Measurements from ENCODE around the gene MBD6.

GRCh38 chr12:57511161-57511560, 11.5 kb upstream of the MBD6 start:
- TF ChIP-seq CTCF (IDR thresholded peaks at IDR 0.05): no peak
- no peak for TF ChIP-seq POLR2A (IDR thresholded peaks at IDR 0.05)
- TF ChIP-seq EP300 (IDR thresholded peaks at IDR 0.05; ENCODE audit: low read depth): no peak
- no peak for TF ChIP-seq POLR2AphosphoS5 (IDR thresholded peaks at IDR 0.05)
